HG03039 (cell line): ENCODE data around the gene TEX14.

ENCODE experiments used
- ATAC-seq: cut with Tn5 transposase; IDR thresholded peaks from one replicate; pipeline ENCODE4 v1.9.1; 2021; ENCODE audit warnings: mild to moderate bottlenecking, moderate library complexity; ENCODE audit not compliant: unreplicated experiment

The TEX14 gene, protein sequence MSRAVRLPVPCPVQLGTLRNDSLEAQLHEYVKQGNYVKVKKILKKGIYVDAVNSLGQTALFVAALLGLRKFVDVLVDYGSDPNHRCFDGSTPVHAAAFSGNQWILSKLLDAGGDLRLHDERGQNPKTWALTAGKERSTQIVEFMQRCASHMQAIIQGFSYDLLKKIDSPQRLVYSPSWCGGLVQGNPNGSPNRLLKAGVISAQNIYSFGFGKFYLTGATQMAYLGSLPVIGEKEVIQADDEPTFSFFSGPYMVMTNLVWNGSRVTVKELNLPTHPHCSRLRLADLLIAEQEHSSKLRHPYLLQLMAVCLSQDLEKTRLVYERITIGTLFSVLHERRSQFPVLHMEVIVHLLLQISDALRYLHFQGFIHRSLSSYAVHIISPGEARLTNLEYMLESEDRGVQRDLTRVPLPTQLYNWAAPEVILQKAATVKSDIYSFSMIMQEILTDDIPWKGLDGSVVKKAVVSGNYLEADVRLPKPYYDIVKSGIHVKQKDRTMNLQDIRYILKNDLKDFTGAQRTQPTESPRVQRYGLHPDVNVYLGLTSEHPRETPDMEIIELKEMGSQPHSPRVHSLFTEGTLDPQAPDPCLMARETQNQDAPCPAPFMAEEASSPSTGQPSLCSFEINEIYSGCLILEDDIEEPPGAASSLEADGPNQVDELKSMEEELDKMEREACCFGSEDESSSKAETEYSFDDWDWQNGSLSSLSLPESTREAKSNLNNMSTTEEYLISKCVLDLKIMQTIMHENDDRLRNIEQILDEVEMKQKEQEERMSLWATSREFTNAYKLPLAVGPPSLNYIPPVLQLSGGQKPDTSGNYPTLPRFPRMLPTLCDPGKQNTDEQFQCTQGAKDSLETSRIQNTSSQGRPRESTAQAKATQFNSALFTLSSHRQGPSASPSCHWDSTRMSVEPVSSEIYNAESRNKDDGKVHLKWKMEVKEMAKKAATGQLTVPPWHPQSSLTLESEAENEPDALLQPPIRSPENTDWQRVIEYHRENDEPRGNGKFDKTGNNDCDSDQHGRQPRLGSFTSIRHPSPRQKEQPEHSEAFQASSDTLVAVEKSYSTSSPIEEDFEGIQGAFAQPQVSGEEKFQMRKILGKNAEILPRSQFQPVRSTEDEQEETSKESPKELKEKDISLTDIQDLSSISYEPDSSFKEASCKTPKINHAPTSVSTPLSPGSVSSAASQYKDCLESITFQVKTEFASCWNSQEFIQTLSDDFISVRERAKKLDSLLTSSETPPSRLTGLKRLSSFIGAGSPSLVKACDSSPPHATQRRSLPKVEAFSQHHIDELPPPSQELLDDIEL (N-terminal part only)

GRCh38 chr17:58691701-58692238, at the start of gene TEX14:
Gene TEX14, minus strand, starts transcription at chr17:58692045. Its CDS starts 40,044 bp downstream, at chr17:58652001.
- ATAC-seq, result no peak

DNA sequence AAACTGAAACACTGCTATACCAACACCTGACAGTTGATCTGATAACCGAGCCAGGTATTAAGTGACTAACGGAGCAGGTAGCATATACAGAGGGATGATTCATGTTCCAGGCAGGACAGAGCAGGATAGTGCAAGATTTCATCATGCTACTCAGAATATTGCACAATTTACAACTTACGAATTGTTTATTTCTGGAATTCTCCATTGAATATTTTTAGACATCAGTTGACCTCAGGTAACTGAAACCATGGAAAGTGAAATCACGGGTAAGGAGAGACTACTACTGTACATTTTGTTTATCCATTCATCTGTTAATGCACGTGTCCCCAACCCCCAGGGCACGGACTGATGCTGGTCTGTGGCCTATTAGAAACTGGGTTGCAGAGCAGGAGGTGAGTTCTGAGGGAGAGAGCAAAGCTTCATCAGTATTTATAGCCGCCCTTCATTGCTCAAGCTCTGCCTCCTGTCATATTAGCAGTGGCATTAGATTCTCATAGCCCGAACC, 49.3 kb upstream of the TEX14 start:
- no peak for ATAC-seq

- no peak for ATAC-seq
These were observed 43.0 kb upstream of the TEX14 start for GRCh38 chr17:58734811-58735210.

- ATAC-seq, result no peak
These were observed 42.2 kb upstream of the TEX14 start for GRCh38 chr17:58734040-58734439.

DNA sequence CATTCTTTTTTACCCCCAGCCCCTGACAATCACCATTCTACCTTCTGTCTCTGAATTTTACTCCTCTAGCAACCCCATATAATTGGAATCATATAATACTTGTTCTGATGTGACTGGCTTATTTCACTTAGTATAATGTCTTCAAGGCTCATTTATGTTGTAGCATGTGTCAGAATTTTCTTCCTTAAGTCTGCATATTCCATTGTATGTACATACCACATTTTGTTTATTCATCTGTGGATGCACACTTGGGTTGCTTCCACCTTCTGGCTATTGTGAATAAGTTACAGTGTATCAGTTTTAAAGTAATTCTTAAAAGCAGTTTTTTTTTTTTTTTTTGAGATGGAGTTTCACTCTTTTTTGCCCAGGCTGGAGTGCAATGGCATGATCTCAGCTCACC, 39.1 kb upstream of the TEX14 start:
- no peak for ATAC-seq

GRCh38 chr17:58728798-58729197, 37.0 kb upstream of the TEX14 start:
- ATAC-seq, result no peak

DNA sequence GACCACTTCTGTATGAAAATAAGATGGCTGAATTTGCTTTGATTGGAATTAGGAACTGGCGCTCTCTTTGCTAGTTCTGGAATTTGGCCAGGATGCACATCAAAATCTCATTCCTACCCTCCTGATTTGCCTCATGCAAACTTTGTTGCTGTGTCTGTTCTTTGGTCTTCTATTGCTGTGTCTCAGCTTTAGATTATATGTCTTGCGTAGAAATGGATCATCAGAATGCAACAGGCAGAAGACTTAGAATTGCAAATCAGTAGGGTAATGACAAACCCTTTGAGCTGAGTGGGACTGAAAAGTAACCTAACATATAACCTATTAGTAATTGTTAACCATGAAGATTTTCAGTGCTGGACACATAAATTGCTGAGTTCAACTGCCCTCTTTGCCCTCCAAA, 30.9 kb upstream of the TEX14 start:
- no peak for ATAC-seq

DNA sequence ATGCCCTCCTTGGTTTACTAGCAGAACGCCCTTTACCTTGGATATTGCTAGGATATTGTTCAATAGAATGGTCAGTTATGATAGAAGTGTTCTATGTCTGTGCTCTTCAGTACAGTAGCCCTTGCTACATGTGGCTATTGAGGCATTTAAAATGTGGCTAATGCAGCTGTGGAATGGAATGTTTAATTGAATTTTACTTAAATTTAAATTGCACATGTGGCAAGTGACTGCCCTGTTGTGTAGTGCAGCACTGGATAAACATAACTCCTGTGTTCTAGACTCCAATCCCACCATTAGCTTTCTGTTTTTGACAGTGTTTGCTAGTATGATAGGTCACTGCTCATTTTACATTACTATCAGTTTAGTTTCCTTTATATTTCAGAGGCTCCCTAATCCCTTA, 30.4 kb upstream of the TEX14 start:
- no peak for ATAC-seq

DNA sequence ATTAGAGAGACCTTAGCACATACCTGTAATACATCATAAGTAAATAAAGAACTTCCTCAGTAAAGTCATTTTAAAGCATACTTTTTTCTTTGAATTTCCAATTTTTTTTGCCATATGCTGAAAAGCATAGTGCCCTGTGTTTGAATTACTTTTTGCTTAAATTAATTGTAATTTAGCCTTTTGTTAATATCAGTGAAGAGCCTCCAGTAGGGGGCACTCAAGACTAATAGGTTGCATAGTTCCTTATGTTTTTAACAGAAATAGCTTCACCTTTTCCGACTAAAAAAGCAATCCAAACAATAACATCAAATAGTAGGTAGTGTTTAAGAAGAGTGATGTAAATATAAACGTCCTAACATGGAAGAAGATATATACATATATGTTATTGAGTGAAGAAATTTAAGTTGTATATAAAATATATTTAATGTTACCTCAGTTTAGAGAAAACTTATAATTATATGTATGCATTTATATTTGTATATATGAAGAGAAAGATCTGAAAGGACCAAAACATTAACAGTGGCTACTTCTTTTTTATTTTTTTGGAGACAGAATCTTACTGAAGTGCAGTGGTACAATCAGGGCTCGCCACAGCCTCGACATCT, 19.2 kb upstream of the TEX14 start:
- ATAC-seq, result no peak

DNA sequence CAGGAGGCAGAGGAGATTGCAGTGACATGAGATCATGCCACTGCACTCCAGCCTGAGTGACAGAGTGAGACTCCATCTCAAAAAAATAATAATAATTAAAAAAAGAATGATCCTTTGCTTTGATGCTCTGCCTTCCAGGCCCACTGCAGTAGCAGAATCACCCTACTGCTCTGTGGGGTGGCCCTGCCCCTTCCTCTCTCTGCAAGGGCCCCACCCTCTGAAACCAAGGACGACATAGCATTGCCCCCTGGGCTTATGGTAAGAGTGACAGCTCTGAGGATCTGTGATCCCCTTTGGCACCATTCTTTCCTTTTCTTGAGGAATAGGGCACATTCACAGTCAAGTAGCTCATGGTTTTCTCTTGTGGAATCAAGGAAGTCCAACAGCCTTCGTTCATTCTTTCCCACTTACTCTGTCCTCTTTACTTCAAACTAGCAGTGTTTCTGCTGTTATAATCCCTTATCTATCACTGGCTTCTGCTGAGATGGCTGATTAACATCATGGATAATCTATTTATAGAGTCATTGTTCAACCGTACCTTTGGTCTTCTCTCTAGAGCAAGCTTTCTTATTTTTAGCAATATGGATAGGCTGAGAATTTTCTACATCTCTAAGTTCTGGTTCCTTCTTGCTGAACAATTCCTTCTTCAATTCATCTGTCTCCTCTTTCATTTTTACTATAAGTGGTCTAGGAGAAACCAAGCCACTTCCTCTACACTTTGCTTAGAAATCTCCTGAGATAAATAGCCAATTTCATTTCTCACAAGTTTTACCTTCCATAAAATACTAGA, 14.7 kb upstream of the TEX14 start:
- no peak for ATAC-seq

- ATAC-seq, result no peak
These were observed 12.1 kb upstream of the TEX14 start for GRCh38 chr17:58703916-58704286.

DNA sequence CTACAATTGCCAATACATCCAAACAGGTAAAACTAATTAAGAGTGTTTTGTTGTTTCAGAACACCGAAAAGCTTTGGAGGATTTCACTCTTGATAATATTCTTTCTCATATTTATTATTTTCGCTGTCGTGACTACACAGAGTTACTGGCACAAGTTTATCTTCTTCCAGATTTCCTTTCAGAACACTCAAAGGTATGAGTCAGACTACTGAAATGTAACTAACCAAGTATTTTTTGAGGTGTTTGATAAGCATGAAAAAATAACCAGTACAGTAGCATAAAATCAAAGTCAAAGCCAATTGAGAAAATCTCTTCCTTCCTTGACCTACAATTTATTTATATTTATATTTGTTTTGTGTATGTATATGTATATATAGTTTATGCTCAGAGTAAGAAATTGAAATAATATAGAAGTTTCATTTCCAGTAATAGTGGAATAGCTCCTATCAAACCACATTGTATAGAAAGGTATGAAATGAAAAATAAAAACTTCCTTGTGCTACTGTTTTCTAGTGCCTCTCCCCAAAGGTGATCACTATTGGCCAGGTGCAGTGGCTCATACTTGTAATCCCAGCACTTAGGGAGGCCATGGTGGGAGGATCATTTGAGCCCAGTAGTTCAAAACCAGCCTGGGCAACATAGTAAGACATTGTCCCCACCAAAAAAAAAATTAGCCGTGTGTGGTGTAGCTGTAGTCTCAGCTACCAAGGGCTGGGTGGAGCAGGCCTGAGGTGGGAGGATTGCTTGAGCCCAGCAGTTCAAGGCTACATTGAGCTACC, 11.5 kb upstream of the TEX14 start:
- ATAC-seq, result no peak

DNA sequence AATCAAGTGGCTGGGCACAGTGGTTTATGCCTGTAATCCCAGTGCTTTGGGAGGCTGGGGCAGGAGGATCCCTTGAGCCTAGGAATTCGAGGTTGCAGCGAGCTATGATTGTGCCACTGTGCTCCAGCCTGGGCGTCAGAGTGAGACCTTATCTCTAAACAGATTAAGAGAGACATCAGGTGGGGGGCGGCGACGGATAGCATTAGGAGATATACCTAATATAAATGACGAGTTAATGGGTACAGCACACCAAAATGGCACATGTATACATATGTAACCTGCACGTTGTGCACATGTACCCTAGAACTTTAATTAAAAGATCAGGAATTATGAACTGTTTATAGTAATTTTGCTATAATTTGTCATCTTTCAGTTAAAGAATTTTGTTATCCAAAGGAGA, 10.9 kb upstream of the TEX14 start:
- ATAC-seq, result no peak

- no peak for ATAC-seq
These were observed 10.2 kb upstream of the TEX14 start for GRCh38 chr17:58702045-58702476.

DNA sequence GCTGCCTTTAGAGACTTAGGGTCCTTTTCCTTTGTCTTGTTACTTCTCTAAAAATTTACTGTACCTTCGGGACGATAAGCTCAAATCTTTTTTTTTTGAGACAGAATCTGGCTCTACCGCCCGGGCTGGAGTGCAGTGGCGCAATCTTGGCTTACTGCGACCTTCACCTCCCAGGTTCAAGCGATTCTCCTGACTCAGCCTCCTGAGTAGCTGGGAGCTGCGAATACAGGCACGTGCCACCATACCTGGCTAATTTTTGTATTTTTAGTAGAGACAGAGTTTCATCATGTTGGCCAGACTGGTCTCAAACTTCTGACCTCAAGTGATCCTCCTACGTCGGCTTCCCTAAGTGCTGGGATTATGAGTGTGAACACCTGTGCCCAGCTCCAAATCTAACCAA, 7.9 kb upstream of the TEX14 start:
- ATAC-seq, result no peak

GRCh38 chr17:58694826-58695225, 3.0 kb upstream of the TEX14 start:
- no peak for ATAC-seq

DNA sequence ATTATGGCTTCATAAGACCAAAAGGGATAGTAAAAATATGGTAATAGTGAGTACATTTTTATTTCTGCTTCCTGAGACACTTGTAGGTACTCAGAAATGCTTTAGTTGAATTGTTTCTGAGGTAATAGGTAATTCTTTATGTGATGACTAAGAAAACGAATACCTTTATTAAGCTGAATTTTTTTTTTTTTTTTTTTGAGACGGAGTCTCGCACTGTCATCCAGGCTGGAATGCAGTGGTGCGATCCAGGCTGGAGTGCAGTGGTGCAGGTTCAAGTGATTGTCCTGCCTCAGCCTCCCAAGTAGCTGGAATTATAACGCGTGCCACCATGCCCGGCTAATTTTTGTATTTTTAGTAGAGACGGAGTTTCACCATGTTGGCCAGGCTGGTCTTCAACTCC, 2.5 kb upstream of the TEX14 start:
- ATAC-seq, result no peak

GRCh38 chr17:58693751-58694150, 1.9 kb upstream of the TEX14 start:
- ATAC-seq, result no peak

- no peak for ATAC-seq
These were observed 1.4 kb upstream of the TEX14 start for GRCh38 chr17:58693208-58693607.
